ENCODE measurements around the gene PTPN18. TPM values are rescaled to one million over a fixed set of nuclear protein-coding genes. Genes with fewer than 3 reads are reported as not detected.
"Not testable (repeated sequence)": the region's sequence is repeated elsewhere in the genome, so short reads cannot be mapped to it uniquely, and the experiment has no call there.

Gene PTPN18
- total RNA-seq, 4 donors from 2014 or later = 18.0 to 72.4 (median 28.4) TPM

GRCh38 chr2:130391872-130392670, 36.2 kb downstream of the PTPN18 start:
- H3K9me3 ChIP-seq = no peaks in the 10 kb centered on the region
- H3K27ac ChIP-seq = peak overlapping the region; percentile 86
- TF ChIP-seq EP300 (IDR thresholded peaks at IDR 0.05) = no peak
- no peak for TF ChIP-seq CTCF (IDR thresholded peaks at IDR 0.05)
- TF ChIP-seq POLR2AphosphoS5 (IDR thresholded peaks at IDR 0.05) = no peak
- TF ChIP-seq POLR2A (IDR thresholded peaks at IDR 0.05) = no peak
- H3K4me1 ChIP-seq = peaks cover 35% of the 10 kb centered on the region
- H3K4me3 ChIP-seq = peak overlapping the region; percentile 65
- H3K27me3 ChIP-seq = no peaks in the 10 kb centered on the region
- peak in 1 of 2 donors; percentile 59 for DNase-seq (ENCODE audit: low spot score in 2 of 2)
- no peaks in the 10 kb centered on the region for H3K36me3 ChIP-seq
- 23% methylated on average over 17 of the region's 17 CpGs for WGBS

- no peak overlapping the region for H3K27ac ChIP-seq
- WGBS = 90% methylated on average over 4 of the region's 7 CpGs
- no peak overlapping the region for H3K4me3 ChIP-seq
- no peaks in the 10 kb centered on the region for H3K36me3 ChIP-seq
- H3K9me3 ChIP-seq = no peaks in the 10 kb centered on the region
- no peak for DNase-seq (ENCODE audit: low spot score in 2 of 2)
- TF ChIP-seq POLR2AphosphoS5 (IDR thresholded peaks at IDR 0.05) = no peak
- no peak for TF ChIP-seq POLR2A (IDR thresholded peaks at IDR 0.05)
- TF ChIP-seq CTCF (IDR thresholded peaks at IDR 0.05) = no peak
- TF ChIP-seq EP300 (IDR thresholded peaks at IDR 0.05) = no peak
- H3K4me1 ChIP-seq = peaks cover 23% of the 10 kb centered on the region
- H3K27me3 ChIP-seq = no peaks in the 10 kb centered on the region
Measured at GRCh38 chr2:130393318-130393910, 37.6 kb downstream of the PTPN18 start.

- H3K36me3 ChIP-seq; H3K9me3 ChIP-seq; H3K27me3 ChIP-seq; H3K4me1 ChIP-seq; DNase-seq (ENCODE audit: low spot score in 2 of 2); H3K4me3 ChIP-seq; H3K27ac ChIP-seq: not testable (repeated sequence)
- no CpG with 5 or more reads among the region's 2 CpGs for WGBS
Measured at GRCh38 chr2:130406280-130406679, 50.4 kb downstream of the PTPN18 start.

- not testable (repeated sequence) for H3K27me3 ChIP-seq; H3K9me3 ChIP-seq; DNase-seq (ENCODE audit: low spot score in 2 of 2); H3K4me1 ChIP-seq; H3K27ac ChIP-seq; H3K4me3 ChIP-seq; H3K36me3 ChIP-seq
- 85% methylated on average over 1 of the region's 1 CpG for WGBS
Measured at GRCh38 chr2:130416693-130417092, 60.8 kb downstream of the PTPN18 start.

- H3K4me3 ChIP-seq; H3K27me3 ChIP-seq; DNase-seq (ENCODE audit: low spot score in 2 of 2); H3K9me3 ChIP-seq; H3K27ac ChIP-seq; H3K36me3 ChIP-seq; H3K4me1 ChIP-seq: not testable (repeated sequence)
- WGBS = 100% methylated on average over 1 of the region's 1 CpG
Measured at GRCh38 chr2:130418845-130419244, 63.0 kb downstream of the PTPN18 start.

Other genes starting within 250 kb of the PTPN18 start
- not detected for gene POTEF, start 226.8 kb upstream of the PTPN18 start, total RNA-seq
- 1 to 10 TPM in 3 of 4 donors, under 1 TPM in 1; 0.96 to 2.3 (median 1.3) TPM for gene CCDC74B, start 210.9 kb upstream of the PTPN18 start, total RNA-seq
- gene SMPD4, start 174.5 kb upstream of the PTPN18 start, total RNA-seq = 100 to 1,000 TPM in 1 of 4 donors, 10 to 100 TPM in 3; 52.7 to 140 (median 65.0) TPM
- 100 to 1,000 TPM in 2 of 4 donors, 10 to 100 TPM in 2; 66.4 to 113 (median 103) TPM for gene MZT2B, start 173.8 kb upstream of the PTPN18 start, total RNA-seq
- gene TUBA3E, start 157.6 kb upstream of the PTPN18 start, total RNA-seq = not detected
- 100 to 1,000 TPM in 2 of 4 donors, 10 to 100 TPM in 2; 84.0 to 125 (median 98.8) TPM for gene IMP4, start 13.2 kb upstream of the PTPN18 start, total RNA-seq
- not detected for gene POTEI, start 153.3 kb downstream of the PTPN18 start, total RNA-seq
- gene CFC1B, start 165.2 kb downstream of the PTPN18 start, total RNA-seq = not detected
- not detected for gene CFC1, start 243.5 kb downstream of the PTPN18 start, total RNA-seq